ENCODE measurements around the gene IRF7. TPM values are rescaled to one million over a fixed set of nuclear protein-coding genes. Genes with fewer than 3 reads are reported as not detected.

IRF7 gene
- polyA plus RNA-seq, 2 of the 4 experiments (the other 2 are of a cell fraction), result 2.0 to 3.1 TPM

- 89% methylated on average over 11 of the region's 14 CpGs for WGBS (ENCODE audit: missing lambda C conversion rate)
- no peak for TF ChIP-seq RCOR1 (IDR thresholded peaks at IDR 0.05; ENCODE audit: low read depth, low read length)
- TF ChIP-seq CBX8 (IDR thresholded peaks at IDR 0.05), result no peak
- no peak for TF ChIP-seq ZC3H11A (IDR thresholded peaks at IDR 0.05)
- TF ChIP-seq HMGXB4 (CRISPR knock-in tag; IDR thresholded peaks at IDR 0.05; ENCODE audit: borderline replicate concordance), result no peak
- no peak for TF ChIP-seq HDAC2 (IDR thresholded peaks at IDR 0.05)
- no peak for TF ChIP-seq SMC3 (IDR thresholded peaks at IDR 0.05)
- TF ChIP-seq NPAS2 (CRISPR knock-in tag; IDR thresholded peaks at IDR 0.05; ENCODE audit: borderline replicate concordance), result no peak
- TF ChIP-seq MYC (IDR thresholded peaks at IDR 0.05; ENCODE audit: borderline replicate concordance, low read length), result no peak
- no peak for TF ChIP-seq RFX5 (IDR thresholded peaks at IDR 0.05)
- TF ChIP-seq CBX2 (IDR thresholded peaks at IDR 0.05; ENCODE audit: borderline replicate concordance, low read depth), result no peak
- no peak for TF ChIP-seq TP53 (CRISPR knock-in tag; IDR thresholded peaks at IDR 0.05)
- TF ChIP-seq CEBPB (IDR thresholded peaks at IDR 0.05), result no peak
- TF ChIP-seq HOXB13 (CRISPR knock-in tag; IDR thresholded peaks at IDR 0.05; ENCODE audit: low read depth), result no peak
- TF ChIP-seq MAX (IDR thresholded peaks at IDR 0.05), result no peak
- TF ChIP-seq PBX3 (IDR thresholded peaks at IDR 0.05), result no peak
- no peak for TF ChIP-seq POLR2AphosphoS2 (conservative IDR thresholded peaks at IDR 0.05; ENCODE audit: low read length)
- no peak for TF ChIP-seq RNF2 (IDR thresholded peaks at IDR 0.05; ENCODE audit: borderline replicate concordance, low read depth)
- no peak for TF ChIP-seq RAD21 (conservative IDR thresholded peaks at IDR 0.05 in 1 of 2, IDR thresholded peaks at IDR 0.05 in 1 of 2)
- Histone ChIP-seq H3K4me2 (no peak overlapping the region), H3K4me1 (peaks cover 19% of the 10 kb centered on the region), H3K4me3 (no peak overlapping the region), H3K27ac (no peak overlapping the region), H3K9me3 (no peaks in the 10 kb centered on the region)
- DNase-seq (ENCODE audit: low read depth in 1 of 2, low spot score in 1 of 2), result no peak
- ATAC-seq, result no peak
- no peak for FAIRE-seq
- CTCF ChIA-PET, result interaction anchor here (1.1 to 1.3 kb wide), 2 partner anchors 20 to 74 kb away, joined by 3 read pairs; no protein-coding TSS in a partner anchor
- POLR2A ChIA-PET, result no interaction called here
Observed at GRCh38 chr11:581342-581741, 34.4 kb downstream of the IRF7 start.

- no peak for TF ChIP-seq USF2 (IDR thresholded peaks at IDR 0.05)
- no peak for TF ChIP-seq EHMT2 (IDR thresholded peaks at IDR 0.05; ENCODE audit: low read depth)
- TF ChIP-seq KDM1A (IDR thresholded peaks at IDR 0.05; ENCODE audit: low read depth), result no peak
- TF ChIP-seq TFCP2L1 (CRISPR knock-in tag; IDR thresholded peaks at IDR 0.05), result no peak
- TF ChIP-seq TP53 (CRISPR knock-in tag; IDR thresholded peaks at IDR 0.05), result no peak
- ChIA-PET POLR2A (no interaction called here), CTCF (interaction anchor here (1.3 to 1.8 kb wide), 2 partner anchors 75 to 143 kb away, joined by 3 to 4 read pairs; no protein-coding TSS in a partner anchor)
- Histone ChIP-seq H3K4me1 (peaks cover 20% of the 10 kb centered on the region), H3K4me2 (no peak overlapping the region), H3K9me3 (no peaks in the 10 kb centered on the region), H3K4me3 (no peak overlapping the region), H3K27ac (no peak overlapping the region)
- ATAC-seq, result no peak
- 88% methylated on average over 18 of the region's 20 CpGs for WGBS (ENCODE audit: missing lambda C conversion rate)
- DNase-seq (ENCODE audit: low read depth in 1 of 2, low spot score in 1 of 2), result no peak
- FAIRE-seq, result no peak
Observed at GRCh38 chr11:579830-580601, 35.7 kb downstream of the IRF7 start.

Data from A549 (cell line).